ENCODE measurements around the gene UBE2L5. TPM values are rescaled to one million over a fixed set of nuclear protein-coding genes. Genes with fewer than 3 reads are reported as not detected.

UBE2L5 gene
- total and polyA plus RNA-seq, 2 of the 13 experiments (the other 11 are each of a cell fraction or from before 2014, with no cell fraction given): 0.13 TPM; not detected in 1

DNA sequence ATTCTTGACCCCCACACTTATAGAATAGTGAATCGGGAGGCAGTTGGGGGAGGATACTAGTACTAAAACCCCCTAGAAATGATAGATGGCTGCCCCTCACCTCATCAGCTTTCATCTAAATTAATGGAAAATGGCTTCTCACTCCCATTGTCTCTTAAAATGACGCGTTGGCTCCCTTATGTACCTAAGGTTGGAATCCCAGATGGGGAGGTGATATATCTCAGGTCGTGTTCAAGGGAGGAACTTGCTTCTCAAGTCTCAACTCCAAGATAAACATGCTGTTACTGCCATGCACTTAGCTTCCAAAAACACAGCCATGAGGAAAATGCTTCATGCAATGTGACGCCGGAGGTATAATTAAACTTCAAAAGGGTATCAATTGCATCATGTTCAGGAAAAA, 18.8 kb upstream of the UBE2L5 start:
- intact Hi-C loops (cut with micrococcal nuclease; ENCODE audit: unreplicated experiment) (no loop called here), in situ Hi-C loops (cut with HindIII; ENCODE audit: extremely low pct_ligation_motif_present, low pct_unique_long_range_greater_than_20kb) (no loop called here)
- no peaks in the 10 kb centered on the region for H3K79me2 ChIP-seq (ENCODE audit: insufficient read depth, low read length)
- H4K20me1 ChIP-seq (ENCODE audit: insufficient read depth, low read length): no peaks in the 10 kb centered on the region
- POLR2A ChIA-PET: no interaction called here
- CTCF ChIA-PET (ENCODE audit: low intra/inter-chr PET ratio, low total read pairs): no interaction called here
- H3K9me3 ChIP-seq (ENCODE audit: low read length): no peaks in the 10 kb centered on the region
- TF ChIP-seq NFIB (CRISPR knock-in tag; IDR thresholded peaks at IDR 0.05; ENCODE audit: borderline replicate concordance) (no peak), HOXA5 (CRISPR knock-in tag; IDR thresholded peaks at IDR 0.05) (no peak), TRIM24 (CRISPR knock-in tag; IDR thresholded peaks at IDR 0.05) (no peak), ASH2L (IDR thresholded peaks at IDR 0.05; ENCODE audit: insufficient read length, low read depth, low read length) (no peak), CCAR2 (optimal IDR thresholded peaks at IDR 0.05; ENCODE audit: low read depth, low read length) (no peak), CC2D1A (CRISPR knock-in tag; IDR thresholded peaks at IDR 0.05) (no peak), RARA (CRISPR knock-in tag; IDR thresholded peaks at IDR 0.05) (no peak), ZNF766 (CRISPR knock-in tag; IDR thresholded peaks at IDR 0.05; ENCODE audit: borderline replicate concordance) (no peak), MEF2D (CRISPR knock-in tag; IDR thresholded peaks at IDR 0.05) (no peak), ZFP1 (CRISPR knock-in tag; IDR thresholded peaks at IDR 0.05) (no peak), SNAPC2 (CRISPR knock-in tag; IDR thresholded peaks at IDR 0.05) (no peak), SMC3 (IDR thresholded peaks at IDR 0.05; ENCODE audit: low read length) (no peak), ZNF382 (CRISPR knock-in tag; IDR thresholded peaks at IDR 0.05; ENCODE audit: borderline replicate concordance) (no peak), ZNF446 (CRISPR knock-in tag; IDR thresholded peaks at IDR 0.05) (no peak)
- TF ChIP-seq, protein P1, sequence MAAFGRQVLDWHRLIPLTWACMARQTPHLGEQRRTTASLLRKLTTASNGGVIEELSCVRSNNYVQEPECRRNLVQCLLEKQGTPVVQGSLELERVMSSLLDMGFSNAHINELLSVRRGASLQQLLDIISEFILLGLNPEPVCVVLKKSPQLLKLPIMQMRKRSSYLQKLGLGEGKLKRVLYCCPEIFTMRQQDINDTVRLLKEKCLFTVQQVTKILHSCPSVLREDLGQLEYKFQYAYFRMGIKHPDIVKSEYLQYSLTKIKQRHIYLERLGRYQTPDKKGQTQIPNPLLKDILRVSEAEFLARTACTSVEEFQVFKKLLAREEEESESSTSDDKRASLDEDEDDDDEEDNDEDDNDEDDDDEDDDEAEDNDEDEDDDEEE (CRISPR knock-in tag; IDR thresholded peaks at IDR 0.05): no peak
- TF ChIP-seq, protein P2, sequence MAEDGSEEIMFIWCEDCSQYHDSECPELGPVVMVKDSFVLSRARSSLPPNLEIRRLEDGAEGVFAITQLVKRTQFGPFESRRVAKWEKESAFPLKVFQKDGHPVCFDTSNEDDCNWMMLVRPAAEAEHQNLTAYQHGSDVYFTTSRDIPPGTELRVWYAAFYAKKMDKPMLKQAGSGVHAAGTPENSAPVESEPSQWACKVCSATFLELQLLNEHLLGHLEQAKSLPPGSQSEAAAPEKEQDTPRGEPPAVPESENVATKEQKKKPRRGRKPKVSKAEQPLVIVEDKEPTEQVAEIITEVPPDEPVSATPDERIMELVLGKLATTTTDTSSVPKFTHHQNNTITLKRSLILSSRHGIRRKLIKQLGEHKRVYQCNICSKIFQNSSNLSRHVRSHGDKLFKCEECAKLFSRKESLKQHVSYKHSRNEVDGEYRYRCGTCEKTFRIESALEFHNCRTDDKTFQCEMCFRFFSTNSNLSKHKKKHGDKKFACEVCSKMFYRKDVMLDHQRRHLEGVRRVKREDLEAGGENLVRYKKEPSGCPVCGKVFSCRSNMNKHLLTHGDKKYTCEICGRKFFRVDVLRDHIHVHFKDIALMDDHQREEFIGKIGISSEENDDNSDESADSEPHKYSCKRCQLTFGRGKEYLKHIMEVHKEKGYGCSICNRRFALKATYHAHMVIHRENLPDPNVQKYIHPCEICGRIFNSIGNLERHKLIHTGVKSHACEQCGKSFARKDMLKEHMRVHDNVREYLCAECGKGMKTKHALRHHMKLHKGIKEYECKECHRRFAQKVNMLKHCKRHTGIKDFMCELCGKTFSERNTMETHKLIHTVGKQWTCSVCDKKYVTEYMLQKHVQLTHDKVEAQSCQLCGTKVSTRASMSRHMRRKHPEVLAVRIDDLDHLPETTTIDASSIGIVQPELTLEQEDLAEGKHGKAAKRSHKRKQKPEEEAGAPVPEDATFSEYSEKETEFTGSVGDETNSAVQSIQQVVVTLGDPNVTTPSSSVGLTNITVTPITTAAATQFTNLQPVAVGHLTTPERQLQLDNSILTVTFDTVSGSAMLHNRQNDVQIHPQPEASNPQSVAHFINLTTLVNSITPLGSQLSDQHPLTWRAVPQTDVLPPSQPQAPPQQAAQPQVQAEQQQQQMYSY (CRISPR knock-in tag; IDR thresholded peaks at IDR 0.05): no peak
- TF ChIP-seq, protein P3, sequence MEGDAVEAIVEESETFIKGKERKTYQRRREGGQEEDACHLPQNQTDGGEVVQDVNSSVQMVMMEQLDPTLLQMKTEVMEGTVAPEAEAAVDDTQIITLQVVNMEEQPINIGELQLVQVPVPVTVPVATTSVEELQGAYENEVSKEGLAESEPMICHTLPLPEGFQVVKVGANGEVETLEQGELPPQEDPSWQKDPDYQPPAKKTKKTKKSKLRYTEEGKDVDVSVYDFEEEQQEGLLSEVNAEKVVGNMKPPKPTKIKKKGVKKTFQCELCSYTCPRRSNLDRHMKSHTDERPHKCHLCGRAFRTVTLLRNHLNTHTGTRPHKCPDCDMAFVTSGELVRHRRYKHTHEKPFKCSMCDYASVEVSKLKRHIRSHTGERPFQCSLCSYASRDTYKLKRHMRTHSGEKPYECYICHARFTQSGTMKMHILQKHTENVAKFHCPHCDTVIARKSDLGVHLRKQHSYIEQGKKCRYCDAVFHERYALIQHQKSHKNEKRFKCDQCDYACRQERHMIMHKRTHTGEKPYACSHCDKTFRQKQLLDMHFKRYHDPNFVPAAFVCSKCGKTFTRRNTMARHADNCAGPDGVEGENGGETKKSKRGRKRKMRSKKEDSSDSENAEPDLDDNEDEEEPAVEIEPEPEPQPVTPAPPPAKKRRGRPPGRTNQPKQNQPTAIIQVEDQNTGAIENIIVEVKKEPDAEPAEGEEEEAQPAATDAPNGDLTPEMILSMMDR (CRISPR knock-in tag; IDR thresholded peaks at IDR 0.05): no peak
- TF ChIP-seq, protein P4, sequence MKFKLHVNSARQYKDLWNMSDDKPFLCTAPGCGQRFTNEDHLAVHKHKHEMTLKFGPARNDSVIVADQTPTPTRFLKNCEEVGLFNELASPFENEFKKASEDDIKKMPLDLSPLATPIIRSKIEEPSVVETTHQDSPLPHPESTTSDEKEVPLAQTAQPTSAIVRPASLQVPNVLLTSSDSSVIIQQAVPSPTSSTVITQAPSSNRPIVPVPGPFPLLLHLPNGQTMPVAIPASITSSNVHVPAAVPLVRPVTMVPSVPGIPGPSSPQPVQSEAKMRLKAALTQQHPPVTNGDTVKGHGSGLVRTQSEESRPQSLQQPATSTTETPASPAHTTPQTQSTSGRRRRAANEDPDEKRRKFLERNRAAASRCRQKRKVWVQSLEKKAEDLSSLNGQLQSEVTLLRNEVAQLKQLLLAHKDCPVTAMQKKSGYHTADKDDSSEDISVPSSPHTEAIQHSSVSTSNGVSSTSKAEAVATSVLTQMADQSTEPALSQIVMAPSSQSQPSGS (CRISPR knock-in tag; IDR thresholded peaks at IDR 0.05): no peak
- no peaks in the 10 kb centered on the region for H3K36me3 ChIP-seq (replicated peaks in 1 of 2; ENCODE audit: control insufficient read depth in 1 of 2, insufficient read depth in 2 of 2, low read length in 2 of 2)
- BruUV-seq (replicated peaks): no TSS peak
- no peak for ATAC-seq
- no peak for FAIRE-seq
- no peak overlapping the region for H2AFZ ChIP-seq (ENCODE audit: low read length)
- H3K27ac ChIP-seq (ENCODE audit: extremely low read length, insufficient read depth, low read length): no peak overlapping the region
- H3K9ac ChIP-seq (ENCODE audit: insufficient read depth, low read depth, low read length): no peak overlapping the region
- whole genome bisulfite sequencing (ENCODE audit: low lambda C conversion rate): 64% methylated on average over 6 of the region's 6 CpGs
- DNase-seq (ENCODE audit: low spot score): no peak
- no peak overlapping the region for H3K4me2 ChIP-seq (ENCODE audit: low read depth, low read length)
- H3K27me3 ChIP-seq (ENCODE audit: control insufficient read depth in 1 of 2, insufficient read depth in 2 of 2, low read length in 2 of 2): peaks cover 1 to 27% of the 10 kb centered on the region in 2 experiments; a peak in 3 of 5 replicates
- peaks cover 52% of the 10 kb centered on the region for H3K4me1 ChIP-seq (ENCODE audit: insufficient read depth, low read length)
- no peak overlapping the region for H3K4me3 ChIP-seq (replicated peaks in 1 of 3; ENCODE audit: insufficient read depth in 1 of 3, low read depth in 2 of 3, low read length in 3 of 3)

Measured in HepG2 (cell line).